ENCODE data around the gene ZNF397.
"Not testable (repeated sequence)": the region's sequence is repeated elsewhere in the genome, so short reads cannot be mapped to it uniquely, and the experiment has no call there.

The ZNF397 gene

GRCh38 chr18:35240664-35241447, at the start of gene ZNF397:
TSS of gene ZNF397 (plus strand) at chr18:35241034. CDS start at chr18:35242471, 1,437 bp downstream.
- DNase-seq (ENCODE audit: low spot score): peak; percentile 91

DNA sequence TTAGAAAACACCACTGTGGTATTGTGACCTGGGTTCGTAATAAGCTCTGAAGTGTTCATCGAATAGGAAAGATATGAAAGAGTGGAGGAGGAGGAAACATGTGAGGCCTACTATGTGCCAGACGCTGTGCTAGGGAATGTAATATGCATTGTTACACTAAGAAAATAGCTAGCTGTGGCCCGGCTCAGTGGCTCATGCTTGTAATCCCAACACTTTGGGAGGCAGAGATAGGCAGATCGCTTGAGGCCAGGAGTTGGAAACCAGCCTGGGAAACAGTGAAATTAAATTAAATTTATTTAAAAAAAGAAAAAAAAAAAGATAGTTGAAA, 49.2 kb upstream of the ZNF397 start:
- DNase-seq (ENCODE audit: low spot score): no peak

DNA sequence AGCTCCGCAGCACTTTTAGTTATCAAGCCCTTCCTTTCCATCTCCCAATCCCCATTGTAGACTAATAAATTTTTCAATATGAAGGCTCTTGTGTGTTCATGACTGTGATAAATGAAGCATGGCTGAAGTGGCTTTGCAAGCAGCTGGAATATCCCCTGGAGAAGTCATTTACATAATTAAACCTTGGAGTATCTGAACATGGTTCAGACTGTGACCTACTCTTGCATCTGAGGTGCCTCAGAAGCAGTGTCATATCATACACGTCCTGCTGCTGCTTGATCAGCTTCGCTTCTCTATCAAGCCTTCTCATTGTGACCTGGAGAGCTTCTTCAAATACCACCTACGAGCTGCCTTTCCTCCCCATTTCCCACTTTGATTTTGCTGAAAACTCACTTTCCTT, 48.4 kb upstream of the ZNF397 start:
- no peak for DNase-seq (ENCODE audit: low spot score)

GRCh38 chr18:35193316-35193715, 47.5 kb upstream of the ZNF397 start:
- DNase-seq (ENCODE audit: low spot score): no peak

GRCh38 chr18:35197296-35197695, 43.5 kb upstream of the ZNF397 start:
- DNase-seq (ENCODE audit: low spot score): no peak

DNA sequence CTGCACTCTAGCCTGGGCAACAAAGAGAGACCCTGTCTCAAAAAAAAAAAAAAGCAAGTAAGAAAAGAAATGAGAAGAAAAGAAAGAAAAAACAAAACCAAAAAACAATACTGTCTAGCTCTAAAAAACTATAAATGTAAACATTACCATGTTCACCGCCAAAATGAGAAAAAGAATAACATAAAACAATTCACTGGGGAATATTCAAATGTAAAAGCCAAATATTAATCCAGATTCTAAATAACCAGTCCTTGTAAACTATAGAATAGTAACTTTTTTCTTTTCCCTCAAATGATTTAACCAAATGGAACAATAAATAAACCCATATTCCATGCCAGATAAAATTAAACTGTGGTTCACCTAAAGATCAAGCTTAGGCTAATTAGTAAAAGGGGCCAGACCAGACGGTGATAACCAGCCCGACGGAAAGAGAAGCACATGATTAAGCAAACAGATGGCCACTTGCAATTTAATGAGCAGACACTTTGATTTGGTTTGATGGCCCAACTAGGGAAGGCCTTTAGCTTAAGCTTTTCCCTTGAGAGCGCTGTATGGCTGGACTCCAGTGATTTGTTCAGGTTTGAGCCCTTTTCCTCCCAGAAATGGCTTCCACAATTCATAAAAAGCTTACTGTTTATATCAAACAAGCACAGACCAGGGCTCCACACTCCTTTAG, 39.4 kb upstream of the ZNF397 start:
- no peak for DNase-seq (ENCODE audit: low spot score)

- no peak for DNase-seq (ENCODE audit: low spot score)
These were observed 37.8 kb upstream of the ZNF397 start for GRCh38 chr18:35203067-35203466.

DNA sequence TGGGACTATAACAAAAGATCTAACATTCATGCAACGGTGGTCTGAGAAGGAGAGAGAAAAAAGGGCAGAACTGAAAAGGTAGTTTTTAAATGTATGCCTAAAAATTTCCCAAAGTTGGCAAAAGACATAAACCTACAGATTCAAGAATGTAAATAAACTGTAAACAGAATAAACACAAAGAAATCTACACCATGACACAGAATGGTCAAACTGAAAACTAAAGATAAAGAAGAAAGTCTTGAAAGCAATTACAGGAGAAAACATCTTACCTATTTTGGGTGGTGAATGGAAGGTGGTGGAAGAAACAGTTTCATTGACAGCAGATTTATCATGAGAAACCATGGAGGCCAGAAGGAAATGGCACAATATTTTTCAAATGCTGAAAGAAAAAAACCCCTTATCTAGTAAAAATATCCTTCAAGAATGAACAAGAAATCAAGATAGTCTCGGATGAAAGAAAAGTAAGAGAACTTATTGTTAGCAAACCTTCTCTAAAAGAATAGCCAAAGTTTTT, 35.6 kb upstream of the ZNF397 start:
- no peak for DNase-seq (ENCODE audit: low spot score)

DNA sequence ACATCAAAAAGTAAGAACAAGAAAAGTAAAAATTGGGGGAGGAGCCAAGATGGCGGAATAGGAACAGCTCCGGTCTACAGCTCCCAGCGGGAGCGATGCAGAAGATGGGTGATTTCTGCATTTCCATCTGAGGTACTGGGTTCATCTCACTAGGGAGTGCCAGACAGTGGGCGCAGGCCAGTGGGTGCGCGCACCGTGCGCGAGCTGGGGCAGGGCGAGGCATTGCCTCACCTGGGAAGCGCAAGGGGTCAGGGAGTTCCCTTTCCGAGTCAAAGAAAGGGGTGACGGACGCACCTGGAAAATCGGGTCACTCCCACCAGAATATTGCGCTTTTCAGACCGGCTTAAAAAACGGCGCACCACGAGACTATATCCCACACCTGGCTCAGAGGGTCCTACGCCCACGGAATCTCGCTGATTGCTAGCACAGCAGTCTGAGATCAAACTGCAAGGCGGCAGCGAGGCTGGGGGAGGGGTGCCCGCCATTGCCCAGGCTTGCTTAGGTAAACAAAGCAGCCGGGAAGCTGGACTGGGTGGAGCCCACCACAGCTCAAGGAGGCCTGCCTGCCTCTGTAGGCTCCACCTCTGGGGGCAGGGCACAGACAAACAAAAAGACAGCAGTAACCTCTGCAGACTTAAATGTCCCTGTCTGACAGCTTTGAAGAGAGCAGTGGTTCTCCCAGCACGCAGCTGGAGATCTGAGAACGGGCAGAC, 34.9 kb upstream of the ZNF397 start:
- DNase-seq (ENCODE audit: low spot score): not testable (repeated sequence)

- DNase-seq (ENCODE audit: low spot score): no peak
These were observed 25.8 kb upstream of the ZNF397 start for GRCh38 chr18:35215026-35215425.

- not testable (repeated sequence) for DNase-seq (ENCODE audit: low spot score)
These were observed 24.2 kb upstream of the ZNF397 start for GRCh38 chr18:35216611-35217010.

DNA sequence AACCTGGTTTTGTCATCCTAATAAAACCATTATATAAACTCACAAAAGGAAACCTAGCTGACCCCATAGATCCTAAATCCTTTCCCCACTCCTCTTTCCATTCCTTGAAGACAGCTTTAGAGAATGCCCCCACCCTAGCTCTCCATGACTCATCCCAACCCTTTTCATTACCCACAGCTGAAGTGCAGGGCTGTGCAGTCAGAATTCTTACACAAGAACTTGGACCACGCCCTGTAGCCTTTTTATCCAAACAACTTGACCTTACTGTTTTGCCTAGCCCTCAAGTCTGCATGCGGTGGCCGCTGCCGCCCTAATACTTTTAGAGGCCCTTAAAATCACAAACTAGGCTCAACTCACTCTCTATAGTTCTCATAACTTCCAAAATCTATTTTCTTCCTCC, 21.5 kb upstream of the ZNF397 start:
- DNase-seq (ENCODE audit: low spot score): not testable (repeated sequence)

DNA sequence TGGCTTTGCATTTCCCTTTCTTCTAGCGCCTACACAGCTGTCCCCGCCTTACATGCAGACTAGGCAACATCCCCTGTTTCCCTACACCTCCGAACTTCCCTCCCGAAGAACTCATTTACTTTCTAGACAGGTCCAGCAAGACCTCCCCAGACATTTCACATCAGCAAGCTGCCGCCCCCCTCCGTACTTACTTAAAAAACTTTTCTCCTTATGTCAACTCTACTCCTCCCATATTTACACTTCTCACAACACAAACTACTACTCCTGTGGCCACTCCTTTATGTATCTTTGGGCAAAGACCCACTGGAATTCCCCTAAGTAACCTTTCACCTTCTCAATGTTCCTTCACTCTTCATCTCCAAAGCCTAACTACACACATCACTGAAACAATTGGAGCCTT, 20.4 kb upstream of the ZNF397 start:
- DNase-seq (ENCODE audit: low spot score): no peak

GRCh38 chr18:35223797-35224196, 17.0 kb upstream of the ZNF397 start:
- DNase-seq (ENCODE audit: low spot score): no peak

DNA sequence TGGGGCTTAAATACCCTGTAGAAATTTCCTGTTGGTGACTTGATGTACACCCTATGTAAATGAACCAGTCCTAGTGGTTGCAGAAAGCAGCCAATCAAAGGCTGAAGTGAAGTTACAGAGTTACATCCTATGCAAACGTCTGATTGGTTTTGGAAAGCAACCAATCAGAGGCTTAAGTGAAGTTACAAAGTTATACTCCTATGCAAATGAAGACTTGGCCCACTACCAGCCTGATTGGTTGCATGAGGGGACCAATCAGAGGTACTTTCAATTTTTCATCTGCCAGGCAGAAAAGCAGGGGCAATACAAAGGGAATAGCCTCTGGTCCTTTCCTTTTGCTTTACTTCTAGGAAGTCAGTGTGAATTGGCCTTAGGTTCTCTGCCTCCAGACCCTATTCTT, 13.6 kb upstream of the ZNF397 start:
- no peak for DNase-seq (ENCODE audit: low spot score)

GRCh38 chr18:35231052-35231451, 9.8 kb upstream of the ZNF397 start:
- peak; percentile 87 for DNase-seq (ENCODE audit: low spot score)

DNA sequence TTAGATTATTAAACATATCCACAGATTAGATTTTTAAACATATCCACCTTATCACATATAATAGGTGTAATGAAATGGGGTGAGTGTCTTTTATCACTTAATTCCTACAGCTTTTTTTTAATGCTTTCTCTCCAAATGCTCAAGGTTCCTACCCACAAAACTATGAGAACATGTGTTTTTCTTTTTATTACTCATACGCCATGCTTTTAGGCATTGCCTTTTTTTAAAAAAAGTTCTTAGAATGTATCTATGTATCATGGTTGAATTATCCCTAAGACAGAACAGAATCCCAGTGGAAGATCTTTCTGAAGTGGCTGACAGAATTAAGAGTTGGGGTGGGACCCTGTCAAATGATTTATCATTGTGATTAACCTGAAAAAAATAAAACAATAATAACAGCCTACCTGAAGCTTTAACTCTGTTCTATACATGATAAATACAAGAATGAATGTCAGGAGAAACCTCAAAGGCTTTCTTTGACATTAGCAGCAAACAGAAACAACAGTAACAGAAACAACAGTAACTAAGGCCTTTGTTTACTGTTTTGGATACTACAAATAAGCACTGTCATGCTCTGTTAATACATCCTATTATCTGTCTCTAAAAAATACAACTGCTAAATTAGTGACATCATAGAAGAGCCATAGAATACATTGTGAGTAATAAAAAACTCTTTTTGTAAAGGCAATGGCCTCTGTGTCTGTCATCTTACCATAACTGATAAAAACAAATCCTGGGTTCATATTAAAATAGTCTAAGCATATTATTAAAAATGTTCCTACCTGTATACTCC, 4.1 kb upstream of the ZNF397 start:
- no peak for DNase-seq (ENCODE audit: low spot score)

DNA sequence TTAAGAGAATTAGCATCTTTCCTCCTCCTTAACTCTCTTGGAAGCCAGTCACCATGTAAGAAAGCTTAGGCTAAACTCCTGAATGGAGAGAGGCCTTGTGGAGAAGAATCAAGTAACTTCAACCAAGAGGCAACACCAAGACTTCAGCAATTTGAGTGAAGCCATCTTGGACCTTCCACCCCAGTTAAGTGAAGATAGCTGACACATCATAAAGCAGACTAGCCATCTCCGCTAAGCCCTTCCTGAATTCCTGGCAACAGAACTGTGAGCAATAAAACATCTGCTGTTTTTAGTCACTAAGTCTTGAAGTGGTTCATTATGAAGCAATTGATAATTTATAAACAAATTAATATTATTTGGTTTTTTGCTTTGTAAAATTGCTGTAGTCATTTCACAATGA, 1.5 kb upstream of the ZNF397 start:
- DNase-seq (ENCODE audit: low spot score): no peak

DNA sequence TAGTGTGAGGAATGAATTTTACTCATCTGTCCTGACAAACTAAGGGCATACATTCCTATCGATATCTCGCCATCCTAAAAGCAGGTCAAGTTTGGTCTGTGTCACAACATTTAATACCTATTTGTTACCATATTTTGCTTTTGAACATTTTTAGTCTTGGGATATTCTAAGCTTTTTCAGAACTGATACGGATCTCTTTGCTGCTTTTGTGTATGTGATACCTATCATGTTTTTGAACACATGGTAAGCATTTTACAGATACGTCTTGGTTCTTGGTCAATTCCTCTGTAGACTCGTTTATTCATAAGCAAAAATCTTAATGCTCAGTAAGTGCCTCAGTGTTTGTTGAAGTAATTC, 592 bp downstream of the ZNF397 start:
- DNase-seq (ENCODE audit: low spot score): no peak

DNA sequence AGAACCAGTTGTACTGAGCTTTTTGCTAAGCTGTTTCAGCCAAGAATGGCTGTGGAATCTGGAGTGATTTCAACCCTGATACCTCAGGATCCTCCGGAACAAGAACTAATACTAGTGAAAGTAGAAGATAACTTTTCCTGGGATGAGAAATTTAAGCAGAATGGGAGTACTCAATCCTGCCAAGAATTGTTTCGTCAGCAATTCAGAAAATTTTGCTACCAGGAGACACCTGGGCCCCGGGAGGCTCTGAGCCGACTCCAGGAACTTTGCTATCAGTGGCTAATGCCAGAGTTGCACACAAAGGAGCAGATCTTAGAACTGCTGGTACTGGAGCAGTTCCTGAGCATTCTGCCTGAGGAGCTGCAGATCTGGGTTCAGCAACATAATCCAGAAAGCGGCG, 1.6 kb downstream of the ZNF397 start:
- no peak for DNase-seq (ENCODE audit: low spot score)

DNA sequence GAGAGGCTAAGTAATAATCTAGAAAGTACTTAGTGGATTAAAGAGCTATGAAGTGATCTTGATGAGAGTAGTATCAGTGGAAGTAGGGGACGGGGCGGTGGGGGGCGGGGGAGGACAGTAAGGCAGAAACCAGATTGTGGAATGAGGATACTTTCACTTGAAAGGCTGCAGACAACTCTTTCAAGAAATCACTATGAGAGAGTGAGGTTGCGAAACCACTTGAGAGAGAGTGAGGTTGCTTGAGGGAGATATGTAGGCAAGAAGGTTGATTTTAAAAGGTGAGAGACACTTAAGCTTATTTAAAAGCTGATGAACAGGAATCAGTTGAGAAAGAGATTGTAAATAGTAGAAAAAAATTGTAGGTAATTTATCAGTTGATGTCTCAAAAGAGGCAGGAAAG, 3.8 kb downstream of the ZNF397 start:
- DNase-seq (ENCODE audit: low spot score): no peak

DNA sequence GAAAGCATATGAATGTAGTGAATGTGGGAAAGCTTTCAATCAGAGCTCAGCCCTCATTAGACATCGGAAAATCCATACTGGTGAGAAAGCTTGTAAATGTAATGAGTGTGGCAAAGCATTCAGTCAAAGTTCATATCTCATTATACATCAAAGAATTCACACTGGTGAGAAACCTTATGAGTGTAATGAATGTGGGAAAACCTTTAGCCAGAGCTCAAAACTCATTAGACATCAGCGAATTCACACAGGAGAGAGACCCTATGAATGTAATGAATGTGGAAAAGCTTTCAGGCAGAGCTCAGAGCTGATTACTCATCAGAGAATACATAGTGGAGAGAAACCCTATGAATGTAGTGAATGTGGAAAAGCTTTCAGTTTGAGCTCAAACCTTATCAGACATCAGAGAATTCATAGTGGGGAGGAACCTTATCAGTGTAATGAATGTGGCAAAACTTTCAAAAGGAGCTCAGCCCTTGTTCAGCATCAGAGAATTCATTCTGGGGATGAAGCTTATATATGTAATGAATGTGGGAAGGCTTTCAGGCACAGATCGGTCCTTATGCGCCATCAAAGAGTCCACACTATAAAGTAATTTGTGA, 5.0 kb downstream of the ZNF397 start:
- DNase-seq (ENCODE audit: low spot score): no peak

Data from hematopoietic multipotent progenitor cell treated with erythropoietin and hydrocortisone succinate and interleukin-3 and kit ligand, for 17 days (in vitro differentiated cells).